ENCODE data around the gene UBE2J1. TPM values are rescaled to one million over a fixed set of nuclear protein-coding genes. Genes with fewer than 3 reads are reported as not detected.

Gene UBE2J1
- total and polyA plus RNA-seq, 11 donors, result 8.9 to 28.2 (median 15.2) TPM

DNA sequence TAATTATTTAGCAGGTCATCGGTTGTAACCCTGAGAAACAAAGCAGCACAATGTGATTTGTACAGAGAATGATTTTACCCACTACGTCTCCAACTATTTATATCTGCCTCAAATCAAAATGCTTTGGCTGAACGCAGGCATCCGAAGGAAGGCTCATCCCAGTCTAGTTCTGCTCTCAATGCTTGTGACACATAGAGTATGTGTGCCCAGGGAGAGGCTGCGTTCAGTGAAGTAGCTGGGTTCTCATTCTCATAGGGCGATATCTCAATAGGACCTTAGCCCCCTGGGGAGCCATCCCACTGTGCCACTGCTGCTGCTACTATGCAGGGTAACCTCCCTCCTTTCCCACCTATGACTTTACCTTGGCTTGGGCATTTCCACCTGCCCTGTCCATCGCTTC, 37.8 kb downstream of the UBE2J1 start:
- no peak overlapping the region for H3K4me3 ChIP-seq
- H3K27ac ChIP-seq, result peak overlapping the region in 1 of 12 donors; percentile 6
- H3K9me3 ChIP-seq, result no peaks in the 10 kb centered on the region
- DNase-seq, result no peak
- no peaks in the 10 kb centered on the region for H3K27me3 ChIP-seq
- WGBS, 4 donors, result 81 to 84% (median 84%) methylated on average over 7 of the region's 7 CpGs
- peaks cover 0 to 4% (median 0%) of the 10 kb centered on the region in 9 donors for H3K36me3 ChIP-seq
- no peak for ATAC-seq
- H3K4me1 ChIP-seq, result peaks cover 7 to 41% (median 25%) of the 10 kb centered on the region in 12 donors
- intact Hi-C loops (cut with DNase I), result loop anchor here (5.0 kb wide), 2 partner anchors 38 to 53 kb away; partner anchors contain the start of gene UBE2J1 (in 5 of the 10)
- TF ChIP-seq POLR2A (IDR thresholded peaks at IDR 0.05), result no peak
- TF ChIP-seq, protein P1, sequence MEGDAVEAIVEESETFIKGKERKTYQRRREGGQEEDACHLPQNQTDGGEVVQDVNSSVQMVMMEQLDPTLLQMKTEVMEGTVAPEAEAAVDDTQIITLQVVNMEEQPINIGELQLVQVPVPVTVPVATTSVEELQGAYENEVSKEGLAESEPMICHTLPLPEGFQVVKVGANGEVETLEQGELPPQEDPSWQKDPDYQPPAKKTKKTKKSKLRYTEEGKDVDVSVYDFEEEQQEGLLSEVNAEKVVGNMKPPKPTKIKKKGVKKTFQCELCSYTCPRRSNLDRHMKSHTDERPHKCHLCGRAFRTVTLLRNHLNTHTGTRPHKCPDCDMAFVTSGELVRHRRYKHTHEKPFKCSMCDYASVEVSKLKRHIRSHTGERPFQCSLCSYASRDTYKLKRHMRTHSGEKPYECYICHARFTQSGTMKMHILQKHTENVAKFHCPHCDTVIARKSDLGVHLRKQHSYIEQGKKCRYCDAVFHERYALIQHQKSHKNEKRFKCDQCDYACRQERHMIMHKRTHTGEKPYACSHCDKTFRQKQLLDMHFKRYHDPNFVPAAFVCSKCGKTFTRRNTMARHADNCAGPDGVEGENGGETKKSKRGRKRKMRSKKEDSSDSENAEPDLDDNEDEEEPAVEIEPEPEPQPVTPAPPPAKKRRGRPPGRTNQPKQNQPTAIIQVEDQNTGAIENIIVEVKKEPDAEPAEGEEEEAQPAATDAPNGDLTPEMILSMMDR (IDR thresholded peaks at IDR 0.05), result no peak

DNA sequence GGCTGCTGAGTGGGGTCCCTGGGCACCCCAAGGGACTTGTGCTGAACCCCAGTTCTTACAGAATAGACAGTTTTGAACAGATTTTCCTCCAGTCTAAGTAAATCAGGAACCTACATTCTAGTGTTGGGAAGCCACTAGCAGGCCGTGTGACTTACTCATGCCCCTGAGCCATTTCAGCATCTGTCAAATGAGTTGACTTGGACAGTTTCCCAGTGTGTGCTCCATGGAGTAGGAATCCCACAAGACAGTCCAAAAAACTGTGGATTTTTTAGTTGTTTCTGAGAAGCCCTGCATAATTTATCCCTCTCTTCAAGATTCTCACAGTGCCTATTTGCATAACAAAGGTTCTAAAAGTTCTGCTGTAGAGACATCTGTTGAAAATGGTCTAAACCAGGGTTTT, 39.5 kb downstream of the UBE2J1 start:
- H3K9me3 ChIP-seq, result no peaks in the 10 kb centered on the region
- no peaks in the 10 kb centered on the region for H3K27me3 ChIP-seq
- WGBS, 4 donors, result 0 to 19% (median 8%) methylated on average over 1 of the region's 1 CpG
- intact Hi-C loops (cut with DNase I), result loop anchor here (2.0 to 5.0 kb wide), 4 partner anchors 39 to 56 kb away; partner anchors contain the start of gene UBE2J1 (in 6 of the 10)
- peaks cover 0 to 4% (median 0%) of the 10 kb centered on the region in 9 donors for H3K36me3 ChIP-seq
- ATAC-seq, result peak in 3 of 4 donors; percentile 68 to 84 (median 83)
- peaks cover 7 to 41% (median 25%) of the 10 kb centered on the region in 12 donors for H3K4me1 ChIP-seq
- no peak overlapping the region for H3K4me3 ChIP-seq
- TF ChIP-seq, protein P1 (IDR thresholded peaks at IDR 0.05), result no peak
- no peak for TF ChIP-seq POLR2A (IDR thresholded peaks at IDR 0.05)
- peak in 2 of 5 donors; percentile 42 to 57 for DNase-seq
- H3K27ac ChIP-seq, result peak overlapping the region in 11 of 12 donors; percentile 55 to 79 (median 70)

DNA sequence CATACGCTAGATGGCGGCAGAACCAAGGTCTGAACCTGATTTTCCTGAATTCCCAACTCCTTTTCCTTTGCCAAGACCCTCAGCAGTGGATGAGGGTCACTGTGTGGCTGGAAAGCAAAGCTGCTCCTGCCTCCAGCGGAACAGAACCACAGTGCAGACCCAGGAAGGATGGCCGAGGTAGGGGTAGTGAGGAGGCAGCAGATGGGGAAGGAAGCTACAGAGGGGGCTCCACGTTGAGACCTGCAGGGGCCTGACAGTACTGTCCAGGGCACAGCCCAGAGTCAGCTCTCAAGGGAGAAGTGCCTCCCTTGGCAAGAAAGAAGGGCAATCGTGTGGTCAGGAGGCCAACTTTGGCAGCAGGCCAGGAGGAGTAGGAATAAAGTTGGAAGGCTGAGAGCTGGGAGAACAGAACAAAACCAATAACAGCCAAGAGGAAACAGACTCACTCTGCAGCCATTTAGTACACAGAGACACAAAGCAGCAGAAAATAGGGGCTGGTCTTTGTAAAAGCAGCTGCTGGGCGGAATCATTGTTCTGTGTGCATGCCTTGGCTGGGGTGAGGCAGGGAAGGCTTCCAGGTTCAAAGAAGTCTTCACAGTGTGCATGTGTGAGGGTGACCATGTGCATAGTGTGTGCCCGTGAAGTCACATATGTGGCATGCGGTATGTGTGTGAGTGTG, 40.5 kb downstream of the UBE2J1 start:
- H3K4me1 ChIP-seq, result peaks cover 7 to 41% (median 25%) of the 10 kb centered on the region in 12 donors
- DNase-seq (peak; percentile 62 to 78 (median 68)), ATAC-seq (peak; percentile 52 to 79 (median 74))
- TF ChIP-seq POLR2A (IDR thresholded peaks at IDR 0.05), result no peak
- TF ChIP-seq, protein P1 (IDR thresholded peaks at IDR 0.05), result peak in 11 of 12 donors; percentile 41 to 73 (median 56)
- no peaks in the 10 kb centered on the region for H3K9me3 ChIP-seq
- WGBS, 4 donors, result 31 to 44% (median 34%) methylated on average over 9 of the region's 9 CpGs
- peaks cover 0 to 4% (median 0%) of the 10 kb centered on the region in 9 donors for H3K36me3 ChIP-seq
- intact Hi-C loops (cut with DNase I), result loop anchor here (2.0 to 5.0 kb wide), 4 partner anchors 40 to 57 kb away; partner anchors contain the start of gene UBE2J1 (in 6 of the 10)
- H3K4me3 ChIP-seq, result peak overlapping the region in 5 of 12 donors; percentile 18 to 37 (median 31)
- peak overlapping the region in 11 of 12 donors; percentile 55 to 79 (median 70) for H3K27ac ChIP-seq
- H3K27me3 ChIP-seq, result no peaks in the 10 kb centered on the region

DNA sequence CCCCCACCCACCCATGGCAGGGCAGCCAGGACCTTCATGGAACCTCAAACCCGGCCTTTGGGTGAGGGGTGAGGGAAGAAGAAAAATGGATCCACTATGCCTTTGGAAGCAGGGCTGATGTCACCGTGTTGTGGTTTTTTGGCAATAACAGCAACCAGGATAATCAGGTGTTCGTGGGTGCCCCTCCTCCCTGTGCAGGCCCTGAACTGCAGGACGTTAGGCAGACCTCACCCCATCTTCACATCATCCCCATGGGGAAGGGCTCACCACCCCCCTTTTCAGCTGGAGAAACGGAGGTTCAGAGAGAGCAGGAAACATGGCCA, 41.0 kb downstream of the UBE2J1 start:
- Histone ChIP-seq H3K4me1 (peaks cover 7 to 41% (median 25%) of the 10 kb centered on the region in 12 donors), H3K4me3 (peak overlapping the region in 3 of 12 donors; percentile 18 to 33 (median 31)), H3K27me3 (no peaks in the 10 kb centered on the region), H3K27ac (peak overlapping the region in 9 of 12 donors; percentile 55 to 79 (median 72)), H3K36me3 (peaks cover 0 to 4% (median 0%) of the 10 kb centered on the region in 9 donors), H3K9me3 (no peaks in the 10 kb centered on the region)
- TF ChIP-seq POLR2A (IDR thresholded peaks at IDR 0.05), result no peak
- TF ChIP-seq, protein P1 (IDR thresholded peaks at IDR 0.05), result peak in 1 of 12 donors; percentile 51
- ATAC-seq (no peak), DNase-seq (no peak)
- 26 to 53% (median 48%) methylated on average over 5 of the region's 5 CpGs for WGBS, 4 donors
- intact Hi-C loops (cut with DNase I), result loop anchor here (5.0 kb wide), 2 partner anchors 41 to 56 kb away; partner anchors contain the start of gene UBE2J1 (in 5 of the 10)

Data from heart left ventricle (tissue), 16 donors.